Measurements from ENCODE around the gene TMEM243. TPM values are rescaled to one million over a fixed set of nuclear protein-coding genes. Genes with fewer than 3 reads are reported as not detected.

TMEM243 gene
- total RNA-seq, 1 experiment from 2014 or later, result 24.6 TPM

DNA sequence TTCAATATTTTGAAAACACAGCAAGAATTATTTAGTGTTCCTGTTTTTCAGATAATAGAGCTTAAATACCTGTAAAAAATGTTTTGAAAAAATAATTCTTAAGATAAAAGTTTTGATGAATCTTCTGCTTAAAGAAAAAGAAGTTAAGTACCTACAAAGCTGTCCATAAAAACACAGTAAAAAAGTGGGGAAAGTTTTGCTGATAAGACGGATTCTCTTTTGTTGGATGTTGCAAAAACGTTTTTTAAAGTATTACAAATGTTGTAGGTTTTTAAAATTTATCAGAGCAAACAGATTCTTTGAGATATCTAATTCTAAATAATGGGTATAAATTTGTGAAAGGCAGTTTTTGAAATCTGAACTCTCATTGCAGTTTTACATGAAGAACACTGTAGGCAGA, 55.1 kb downstream of the TMEM243 start:
- Histone ChIP-seq H2AFZ (no peak overlapping the region), H3F3A (ENCODE audit: insufficient read depth, low read depth) (no peaks in the 10 kb centered on the region; the same call in 1 of the 2 replicates), H3K4me1 (replicated peaks; ENCODE audit: insufficient read depth) (no peaks in the 10 kb centered on the region), H3K36me3 (ENCODE audit: low read depth) (peaks cover 15% of the 10 kb centered on the region; the same call in 1 of the 2 replicates), H3K27me3 (ENCODE audit: insufficient read depth, low read depth) (no peaks in the 10 kb centered on the region), H4K20me1 (ENCODE audit: insufficient read depth) (peaks cover 2% of the 10 kb centered on the region; the same call in 1 of the 2 replicates), H3K4me3 (no peak overlapping the region), H3K9me3 (ENCODE audit: insufficient read depth, low read depth) (no peaks in the 10 kb centered on the region), H3K4me2 (no peak overlapping the region), H3K27ac (no peak overlapping the region), H3K79me2 (ENCODE audit: low read depth) (peaks cover 7% of the 10 kb centered on the region; the same call in 1 of the 2 replicates), H3K9me2 (ENCODE audit: insufficient read depth) (no peaks in the 10 kb centered on the region)
- ChIA-PET CTCF (no interaction called here), POLR2A (ENCODE audit: unreplicated experiment) (no interaction called here)
- BruUV-seq (replicated peaks), result no TSS peak
- TF ChIP-seq, protein P1, sequence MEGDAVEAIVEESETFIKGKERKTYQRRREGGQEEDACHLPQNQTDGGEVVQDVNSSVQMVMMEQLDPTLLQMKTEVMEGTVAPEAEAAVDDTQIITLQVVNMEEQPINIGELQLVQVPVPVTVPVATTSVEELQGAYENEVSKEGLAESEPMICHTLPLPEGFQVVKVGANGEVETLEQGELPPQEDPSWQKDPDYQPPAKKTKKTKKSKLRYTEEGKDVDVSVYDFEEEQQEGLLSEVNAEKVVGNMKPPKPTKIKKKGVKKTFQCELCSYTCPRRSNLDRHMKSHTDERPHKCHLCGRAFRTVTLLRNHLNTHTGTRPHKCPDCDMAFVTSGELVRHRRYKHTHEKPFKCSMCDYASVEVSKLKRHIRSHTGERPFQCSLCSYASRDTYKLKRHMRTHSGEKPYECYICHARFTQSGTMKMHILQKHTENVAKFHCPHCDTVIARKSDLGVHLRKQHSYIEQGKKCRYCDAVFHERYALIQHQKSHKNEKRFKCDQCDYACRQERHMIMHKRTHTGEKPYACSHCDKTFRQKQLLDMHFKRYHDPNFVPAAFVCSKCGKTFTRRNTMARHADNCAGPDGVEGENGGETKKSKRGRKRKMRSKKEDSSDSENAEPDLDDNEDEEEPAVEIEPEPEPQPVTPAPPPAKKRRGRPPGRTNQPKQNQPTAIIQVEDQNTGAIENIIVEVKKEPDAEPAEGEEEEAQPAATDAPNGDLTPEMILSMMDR (conservative IDR thresholded peaks at IDR 0.05), result no peak
- TF ChIP-seq EZH2 (IDR thresholded peaks at IDR 0.05; ENCODE audit: low read depth), result no peak
- intact Hi-C loops (cut with micrococcal nuclease; ENCODE audit: unreplicated experiment), result no loop called here
- no peak for DNase-seq

DNA sequence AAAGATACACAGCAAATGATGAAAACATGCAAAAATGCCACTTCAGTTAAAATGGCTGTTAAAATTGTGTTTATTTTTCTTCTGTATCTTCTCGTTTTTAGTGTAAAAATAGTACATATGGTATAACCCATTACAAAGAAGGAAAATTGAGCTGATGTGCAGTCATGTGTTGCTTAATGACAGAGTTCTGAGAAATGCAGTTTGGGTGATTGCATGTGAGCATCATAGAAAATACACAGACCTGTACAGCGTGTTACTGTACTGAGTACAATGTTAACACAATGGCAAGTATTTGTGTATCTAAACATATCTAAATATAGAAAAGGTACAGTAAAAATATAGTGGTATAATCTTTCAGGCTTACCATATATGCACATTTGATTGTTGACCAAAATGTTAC, 60.0 kb downstream of the TMEM243 start:
- H3K27me3 ChIP-seq (ENCODE audit: insufficient read depth, low read depth), result no peaks in the 10 kb centered on the region
- no peak overlapping the region for H3K27ac ChIP-seq
- H2AFZ ChIP-seq, result no peak overlapping the region
- H3K9me2 ChIP-seq (ENCODE audit: insufficient read depth), result no peaks in the 10 kb centered on the region
- H3F3A ChIP-seq (ENCODE audit: insufficient read depth, low read depth), result peaks cover 3% of the 10 kb centered on the region; the same call in 1 of the 2 replicates
- BruUV-seq (replicated peaks), result no TSS peak
- peaks cover 3% of the 10 kb centered on the region; the same call in 1 of the 2 replicates for H4K20me1 ChIP-seq (ENCODE audit: insufficient read depth)
- H3K4me2 ChIP-seq, result no peak overlapping the region
- TF ChIP-seq EZH2 (IDR thresholded peaks at IDR 0.05; ENCODE audit: low read depth), result no peak
- TF ChIP-seq, protein P1 (conservative IDR thresholded peaks at IDR 0.05), result no peak
- peaks cover 10% of the 10 kb centered on the region for H3K4me1 ChIP-seq (replicated peaks; ENCODE audit: insufficient read depth)
- DNase-seq, result no peak
- ChIA-PET POLR2A (ENCODE audit: unreplicated experiment) (no interaction called here), CTCF (no interaction called here)
- peaks cover 7% of the 10 kb centered on the region; the same call in 1 of the 2 replicates for H3K36me3 ChIP-seq (ENCODE audit: low read depth)
- no peak overlapping the region for H3K4me3 ChIP-seq
- intact Hi-C loops (cut with micrococcal nuclease; ENCODE audit: unreplicated experiment), result loop anchor here (10.0 kb wide), 1 partner anchor 255 kb away; no protein-coding TSS in a partner anchor
- peaks cover 56% of the 10 kb centered on the region for H3K79me2 ChIP-seq (ENCODE audit: low read depth)
- no peaks in the 10 kb centered on the region for H3K9me3 ChIP-seq (ENCODE audit: insufficient read depth, low read depth)

DNA sequence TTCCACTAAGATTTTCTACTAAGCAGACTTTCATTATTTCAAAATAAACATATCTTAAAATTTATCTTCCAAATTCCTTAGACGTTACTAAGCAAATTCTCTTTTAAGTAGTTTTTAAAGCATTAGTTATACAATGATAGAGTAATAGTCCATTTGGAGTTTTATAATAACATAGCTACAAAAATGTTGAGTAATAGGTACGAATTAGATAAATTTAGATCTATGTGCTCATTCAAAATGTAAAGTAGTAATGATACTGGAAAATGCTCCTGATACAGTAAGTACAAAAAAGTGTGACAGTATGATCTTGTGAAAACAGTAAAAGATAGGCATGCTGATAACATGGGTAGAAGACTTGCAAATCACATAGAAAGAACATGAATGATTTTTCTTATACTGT, 62.8 kb downstream of the TMEM243 start:
- intact Hi-C loops (cut with micrococcal nuclease; ENCODE audit: unreplicated experiment), result loop anchor here (10.0 kb wide), 1 partner anchor 258 kb away; no protein-coding TSS in a partner anchor
- H3K4me2 ChIP-seq, result no peak overlapping the region

More for the DNA sequence above, 62.8 kb downstream of the TMEM243 start:
- H3K27ac ChIP-seq, result no peak overlapping the region
- H3F3A ChIP-seq (ENCODE audit: insufficient read depth, low read depth), result peaks cover 17% of the 10 kb centered on the region
- no peaks in the 10 kb centered on the region for H3K9me2 ChIP-seq (ENCODE audit: insufficient read depth)
- no peaks in the 10 kb centered on the region for H3K9me3 ChIP-seq (ENCODE audit: insufficient read depth, low read depth)
- H3K79me2 ChIP-seq (ENCODE audit: low read depth), result peaks cover 73% of the 10 kb centered on the region
- BruUV-seq (replicated peaks), result no TSS peak
- peaks cover 3% of the 10 kb centered on the region; the same call in 1 of the 2 replicates for H4K20me1 ChIP-seq (ENCODE audit: insufficient read depth)
- H3K4me1 ChIP-seq (replicated peaks; ENCODE audit: insufficient read depth), result peaks cover 19% of the 10 kb centered on the region
- H3K27me3 ChIP-seq (ENCODE audit: insufficient read depth, low read depth), result no peaks in the 10 kb centered on the region
- no peak for DNase-seq
- H2AFZ ChIP-seq, result no peak overlapping the region
- TF ChIP-seq EZH2 (IDR thresholded peaks at IDR 0.05; ENCODE audit: low read depth), result no peak
- TF ChIP-seq, protein P1 (conservative IDR thresholded peaks at IDR 0.05), result no peak
- no peaks in the 10 kb centered on the region; the same call in 1 of the 2 replicates for H3K36me3 ChIP-seq (ENCODE audit: low read depth)
- H3K4me3 ChIP-seq, result no peak overlapping the region
- POLR2A ChIA-PET (ENCODE audit: unreplicated experiment), result interaction anchor here (0.5 kb wide), 1 partner anchor 28 kb away, joined by 3 read pairs; no protein-coding TSS in a partner anchor
- CTCF ChIA-PET, result no interaction called here
